ENCODE results near the gene SPSB4.

The SPSB4 gene

GRCh38 chr3:141092663-141093062 lies 41.5 kb downstream of the SPSB4 start (continued):
- no peak for TF ChIP-seq TSHZ2 (CRISPR knock-in tag; IDR thresholded peaks at IDR 0.05)
- TF ChIP-seq TOX (CRISPR knock-in tag; IDR thresholded peaks at IDR 0.05; ENCODE audit: borderline replicate concordance) = no peak
- TF ChIP-seq OSR1 (CRISPR knock-in tag; IDR thresholded peaks at IDR 0.05) = no peak
- TF ChIP-seq ISL1 (CRISPR knock-in tag; IDR thresholded peaks at IDR 0.05) = no peak
- no peak for TF ChIP-seq SNAI2 (CRISPR knock-in tag; IDR thresholded peaks at IDR 0.05)

- no peak for ATAC-seq
- TF ChIP-seq TCF4 (CRISPR knock-in tag; IDR thresholded peaks at IDR 0.05; ENCODE audit: borderline replicate concordance) (no peak), RARB (CRISPR knock-in tag; IDR thresholded peaks at IDR 0.05) (no peak), TSHZ2 (CRISPR knock-in tag; IDR thresholded peaks at IDR 0.05) (no peak), ZNF565 (CRISPR knock-in tag; conservative IDR thresholded peaks at IDR 0.05; ENCODE audit: low read depth) (no peak), SNAI2 (CRISPR knock-in tag; IDR thresholded peaks at IDR 0.05) (no peak), CREB5 (CRISPR knock-in tag; IDR thresholded peaks at IDR 0.05; ENCODE audit: low read depth) (no peak), GLIS3 (CRISPR knock-in tag; IDR thresholded peaks at IDR 0.05) (no peak), POU6F1 (CRISPR knock-in tag; IDR thresholded peaks at IDR 0.05; ENCODE audit: borderline replicate concordance, low read depth) (no peak), BACH2 (CRISPR knock-in tag; IDR thresholded peaks at IDR 0.05; ENCODE audit: borderline replicate concordance) (no peak), TOX (CRISPR knock-in tag; IDR thresholded peaks at IDR 0.05; ENCODE audit: borderline replicate concordance) (no peak), PATZ1 (CRISPR knock-in tag; IDR thresholded peaks at IDR 0.05; ENCODE audit: borderline replicate concordance) (no peak), ISL1 (CRISPR knock-in tag; IDR thresholded peaks at IDR 0.05) (no peak), OSR1 (CRISPR knock-in tag; IDR thresholded peaks at IDR 0.05) (no peak), PPARA (CRISPR knock-in tag; IDR thresholded peaks at IDR 0.05; ENCODE audit: borderline replicate concordance) (no peak), ZNF70 (CRISPR knock-in tag; IDR thresholded peaks at IDR 0.05) (no peak)
Observed at GRCh38 chr3:141093397-141093796, 42.2 kb downstream of the SPSB4 start.

- ATAC-seq = peak; percentile 44; the same call in 1 of the 3 replicates
- TF ChIP-seq ZFP30 (CRISPR knock-in tag; IDR thresholded peaks at IDR 0.05) = no peak
- TF ChIP-seq RARB (CRISPR knock-in tag; IDR thresholded peaks at IDR 0.05) = no peak
- TF ChIP-seq ZC3H10 (CRISPR knock-in tag; IDR thresholded peaks at IDR 0.05) = no peak
- TF ChIP-seq TCF4 (CRISPR knock-in tag; IDR thresholded peaks at IDR 0.05; ENCODE audit: borderline replicate concordance) = no peak
- TF ChIP-seq PATZ1 (CRISPR knock-in tag; IDR thresholded peaks at IDR 0.05; ENCODE audit: borderline replicate concordance) = no peak
Observed at GRCh38 chr3:141093971-141094684, 43.0 kb downstream of the SPSB4 start.
